Suprapubic skin (tissue), 3 donors: Measurements from ENCODE around the gene TSC22D3.

Experiments
- POLR2A ChIP-seq, 2 donors: fragments of 450-650 bp; IDR thresholded peaks; one replicate each; pipeline ENCODE4 v1.6.1; 2017; ENCODE audit warnings: antibody characterized with exemption in 2 of 2, mild to moderate bottlenecking in 2 of 2, moderate library complexity in 2 of 2
- TF ChIP-seq, protein P1 (sequence below), 2 donors: fragments of 200-600 bp in 1 of 2; fragments of 450-650 bp in 1 of 2; sonication (generic) in 1 of 2; IDR thresholded peaks; one replicate each; pipeline ENCODE4 v1.5.1; 2016 to 2019; ENCODE audit warnings: antibody characterized with exemption in 2 of 2, mild to moderate bottlenecking in 1 of 2, moderate library complexity in 1 of 2

- TF ChIP-seq POLR2A (IDR thresholded peaks at IDR 0.05) = no peak
- TF ChIP-seq, protein P1, sequence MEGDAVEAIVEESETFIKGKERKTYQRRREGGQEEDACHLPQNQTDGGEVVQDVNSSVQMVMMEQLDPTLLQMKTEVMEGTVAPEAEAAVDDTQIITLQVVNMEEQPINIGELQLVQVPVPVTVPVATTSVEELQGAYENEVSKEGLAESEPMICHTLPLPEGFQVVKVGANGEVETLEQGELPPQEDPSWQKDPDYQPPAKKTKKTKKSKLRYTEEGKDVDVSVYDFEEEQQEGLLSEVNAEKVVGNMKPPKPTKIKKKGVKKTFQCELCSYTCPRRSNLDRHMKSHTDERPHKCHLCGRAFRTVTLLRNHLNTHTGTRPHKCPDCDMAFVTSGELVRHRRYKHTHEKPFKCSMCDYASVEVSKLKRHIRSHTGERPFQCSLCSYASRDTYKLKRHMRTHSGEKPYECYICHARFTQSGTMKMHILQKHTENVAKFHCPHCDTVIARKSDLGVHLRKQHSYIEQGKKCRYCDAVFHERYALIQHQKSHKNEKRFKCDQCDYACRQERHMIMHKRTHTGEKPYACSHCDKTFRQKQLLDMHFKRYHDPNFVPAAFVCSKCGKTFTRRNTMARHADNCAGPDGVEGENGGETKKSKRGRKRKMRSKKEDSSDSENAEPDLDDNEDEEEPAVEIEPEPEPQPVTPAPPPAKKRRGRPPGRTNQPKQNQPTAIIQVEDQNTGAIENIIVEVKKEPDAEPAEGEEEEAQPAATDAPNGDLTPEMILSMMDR (IDR thresholded peaks at IDR 0.05) = no peak
Observed at GRCh38 chrX:107769581-107770317, 5.8 kb downstream of the TSC22D3 start.
